GM19324 (cell line): ENCODE results near the gene ZNF598.

ENCODE experiments used
- ATAC-seq: cut with Tn5 transposase; IDR thresholded peaks from one replicate; pipeline ENCODE4 v1.9.1; 2021; ENCODE audit warnings: mild to moderate bottlenecking, moderate library complexity; ENCODE audit not compliant: unreplicated experiment, low FRiP score

The ZNF598 gene

DNA sequence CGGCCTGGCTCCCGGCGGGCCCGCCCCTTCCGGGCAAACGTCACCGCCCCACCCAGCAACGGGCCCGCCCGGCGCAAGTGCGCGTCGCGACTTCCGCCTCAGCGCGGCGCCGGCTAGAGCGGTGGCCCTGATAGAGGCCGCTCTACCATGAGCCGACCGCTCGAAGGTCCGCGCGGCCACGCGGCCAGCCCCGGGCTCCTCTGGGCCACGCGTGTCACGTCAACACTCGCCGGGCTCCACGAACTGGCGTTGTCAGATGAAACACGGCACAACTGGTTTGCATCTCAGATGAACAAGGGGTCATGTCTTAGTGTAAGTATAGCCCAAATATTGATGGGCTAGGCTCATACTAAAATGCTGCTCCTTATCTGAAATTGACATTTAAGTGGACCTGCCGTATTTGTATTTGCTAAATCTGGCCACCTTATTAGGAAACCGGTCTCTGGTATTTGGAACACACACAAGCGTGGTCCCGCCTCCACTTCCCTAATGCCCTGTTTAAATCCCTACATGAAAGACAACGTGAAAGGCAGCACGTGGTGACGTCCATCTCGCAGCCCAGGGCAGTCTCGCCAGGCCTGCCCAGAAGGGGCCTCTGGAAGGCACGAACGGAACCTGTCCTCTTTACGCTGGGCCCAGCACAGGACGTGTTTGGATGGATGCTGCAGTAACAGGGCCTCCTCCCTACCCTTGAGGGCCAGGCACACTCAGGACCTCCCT, at the start of gene ZNF598:
TSS of gene ZNF598 (minus strand) at position 31 of the 720 bp plus-strand sequence.
- peak; percentile 84 for ATAC-seq

DNA sequence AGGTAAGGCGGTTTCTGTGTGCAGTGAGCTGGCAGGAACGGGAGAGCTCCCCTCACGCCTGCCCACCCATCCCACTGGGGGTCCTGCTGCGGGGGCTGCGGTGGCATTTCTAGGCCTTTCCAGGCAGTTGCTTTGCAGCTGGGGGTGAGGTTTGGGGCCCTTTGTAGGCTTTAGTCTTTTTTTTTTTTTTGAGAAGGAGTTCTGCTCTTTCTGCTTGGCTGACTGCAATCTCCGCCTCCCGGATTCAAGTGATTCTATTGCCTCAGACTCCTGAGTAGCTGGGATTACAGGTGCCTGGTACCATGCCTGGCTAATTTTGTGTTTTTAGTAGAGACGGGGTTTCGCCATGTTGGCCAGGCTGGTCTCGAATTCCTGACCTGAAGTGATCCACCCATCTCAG, 49.3 kb upstream of the ZNF598 start:
- no peak for ATAC-seq

DNA sequence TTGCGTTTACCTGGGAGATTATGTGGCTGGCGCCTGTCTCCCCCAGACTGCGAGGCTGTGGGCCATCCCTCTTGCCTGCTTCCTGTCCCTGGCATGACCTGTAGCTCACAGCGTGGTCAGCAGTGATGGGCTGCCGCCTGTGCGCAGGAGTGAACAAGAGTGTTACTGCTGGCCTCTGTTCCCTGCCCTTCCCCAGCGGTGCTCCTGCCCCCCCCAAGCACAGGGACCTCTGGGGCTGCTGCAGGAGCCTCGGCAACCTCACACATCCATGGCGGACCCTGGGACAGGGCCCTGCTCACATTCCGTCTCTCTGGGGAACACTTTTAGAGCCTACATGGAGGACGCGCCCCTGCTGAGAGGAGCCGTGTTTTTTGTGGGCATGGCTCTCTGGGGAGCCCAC, 48.8 kb upstream of the ZNF598 start:
- ATAC-seq: no peak

- ATAC-seq: no peak
Measured at GRCh38 chr16:2057438-2057837, 47.8 kb upstream of the ZNF598 start.

DNA sequence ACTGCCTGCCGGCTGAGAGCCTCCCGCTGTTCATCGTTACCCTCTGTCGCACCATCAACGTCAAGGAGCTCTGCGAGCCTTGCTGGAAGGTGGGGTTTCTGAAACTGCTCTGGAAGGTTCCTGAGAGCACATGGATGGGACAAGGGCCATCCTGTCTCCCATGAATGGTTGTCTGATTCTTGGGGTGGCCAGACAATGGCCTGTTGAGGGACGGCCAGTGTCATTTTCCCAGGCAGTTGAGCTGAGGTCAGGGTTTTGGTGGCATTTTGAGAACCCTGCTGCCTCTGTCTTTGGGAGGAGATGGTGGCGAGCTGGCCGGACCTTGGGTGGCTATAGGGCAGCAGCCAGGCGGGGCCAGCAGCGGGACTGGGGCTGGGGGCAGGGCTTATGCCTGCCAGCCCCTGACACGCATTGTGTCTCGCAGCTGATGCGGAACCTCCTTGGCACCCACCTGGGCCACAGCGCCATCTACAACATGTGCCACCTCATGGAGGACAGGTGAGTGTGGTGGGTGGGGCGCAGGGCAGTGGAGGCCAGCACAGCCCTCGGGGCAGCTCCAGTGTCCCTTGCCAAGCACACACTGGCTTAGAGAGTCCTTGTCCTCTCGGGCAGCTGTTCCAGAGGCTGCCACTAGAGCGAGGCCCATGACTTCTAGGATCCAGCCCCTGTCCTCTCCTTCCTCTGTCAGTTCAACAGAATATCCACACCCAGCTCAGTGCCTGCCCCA, 47.2 kb upstream of the ZNF598 start:
- ATAC-seq: no peak

GRCh38 chr16:2056077-2056476, 46.5 kb upstream of the ZNF598 start:
- ATAC-seq: no peak

DNA sequence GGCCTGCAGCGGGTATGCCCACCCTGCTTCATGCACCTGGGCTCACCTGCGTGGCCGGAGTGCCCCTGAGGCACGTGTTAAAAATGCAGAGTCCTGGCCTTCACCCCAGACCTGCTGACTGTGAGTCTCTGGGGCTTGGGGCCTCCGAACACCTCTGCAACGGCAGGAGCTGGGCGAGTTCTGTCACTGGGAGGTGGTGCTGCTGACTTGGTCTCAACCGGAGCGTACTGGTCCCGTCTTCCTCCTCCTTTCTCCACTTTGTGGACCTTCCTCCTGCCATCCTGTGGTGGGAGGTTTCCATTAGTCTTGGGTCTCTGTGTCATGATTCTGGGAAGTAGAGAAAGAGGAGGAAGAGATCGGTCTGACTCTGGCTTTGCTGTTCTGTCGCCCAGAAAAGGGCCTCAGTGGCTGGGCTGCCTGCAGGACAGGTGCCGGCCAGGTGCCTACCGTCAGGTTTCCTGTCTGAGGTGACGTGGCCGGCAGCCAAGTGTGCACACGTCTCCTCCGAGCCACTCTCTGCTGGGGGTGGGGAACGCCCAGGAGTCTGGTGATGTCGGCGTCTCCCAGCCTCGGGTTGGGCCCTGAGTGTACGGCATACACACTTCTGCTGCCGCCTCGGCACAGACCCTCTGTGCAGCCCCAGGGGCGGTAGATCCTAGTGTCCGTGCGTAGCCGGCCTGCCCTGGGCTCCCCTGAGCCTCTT, 45.1 kb upstream of the ZNF598 start:
- no peak for ATAC-seq

GRCh38 chr16:2053897-2054296, 44.3 kb upstream of the ZNF598 start:
- ATAC-seq: no peak

- ATAC-seq: no peak
Measured at GRCh38 chr16:2053211-2053610, 43.6 kb upstream of the ZNF598 start.

GRCh38 chr16:2048116-2048543, 38.5 kb upstream of the ZNF598 start:
- peak; percentile 3 for ATAC-seq

DNA sequence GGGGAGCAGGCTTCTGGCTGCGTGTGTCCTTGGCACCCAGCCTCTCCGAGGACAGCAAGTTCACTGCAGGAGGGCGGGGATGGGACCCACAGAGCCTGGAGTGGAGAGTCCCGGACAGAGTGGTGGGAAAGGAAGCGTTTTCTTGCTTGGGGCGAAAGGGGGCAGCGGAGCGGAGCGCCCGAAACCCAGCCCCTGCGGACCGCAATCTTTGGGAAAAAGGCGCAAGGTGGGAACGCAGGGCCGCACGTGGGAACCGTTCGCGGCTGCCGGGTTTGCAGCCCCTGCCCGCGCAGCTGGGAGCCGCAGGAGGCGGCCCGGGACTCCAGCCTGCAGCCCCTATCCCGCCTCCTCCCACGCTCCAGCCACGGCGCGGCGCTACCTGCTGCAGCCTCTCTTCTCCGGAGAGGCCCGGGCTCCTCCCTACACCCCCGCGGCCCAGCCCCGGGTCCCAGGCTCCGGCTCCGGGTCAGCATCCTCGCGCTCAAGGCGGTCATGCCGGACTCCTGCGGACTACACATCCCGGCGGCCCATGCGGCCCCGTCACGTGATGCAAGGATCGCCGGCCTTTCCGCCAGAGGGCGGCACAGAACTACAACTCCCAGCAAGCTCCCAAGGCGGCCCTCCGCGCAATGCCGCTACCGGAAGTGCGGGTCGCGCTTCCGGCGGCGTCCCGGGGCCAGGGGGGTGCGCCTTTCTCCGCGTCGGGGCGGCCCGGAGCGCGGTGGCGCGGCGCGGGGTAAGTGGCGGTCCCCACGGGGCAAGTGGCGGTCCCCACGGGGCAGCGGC, 37.9 kb upstream of the ZNF598 start, which contains the start of the genes NTHL1 and TSC2:
TSS of gene NTHL1 (minus strand) at position 505 of the 786 bp plus-strand sequence. CDS start at position 494, 11 bp downstream.
TSS of gene TSC2 (plus strand) at position 656 of the 786 bp plus-strand sequence. CDS start 631 bp downstream, outside the sequence.
- peak; percentile 92 for ATAC-seq

- ATAC-seq: no peak
Measured at GRCh38 chr16:2046893-2047329, 37.3 kb upstream of the ZNF598 start.

- no peak for ATAC-seq
Measured at GRCh38 chr16:2045965-2046892, 36.6 kb upstream of the ZNF598 start.

DNA sequence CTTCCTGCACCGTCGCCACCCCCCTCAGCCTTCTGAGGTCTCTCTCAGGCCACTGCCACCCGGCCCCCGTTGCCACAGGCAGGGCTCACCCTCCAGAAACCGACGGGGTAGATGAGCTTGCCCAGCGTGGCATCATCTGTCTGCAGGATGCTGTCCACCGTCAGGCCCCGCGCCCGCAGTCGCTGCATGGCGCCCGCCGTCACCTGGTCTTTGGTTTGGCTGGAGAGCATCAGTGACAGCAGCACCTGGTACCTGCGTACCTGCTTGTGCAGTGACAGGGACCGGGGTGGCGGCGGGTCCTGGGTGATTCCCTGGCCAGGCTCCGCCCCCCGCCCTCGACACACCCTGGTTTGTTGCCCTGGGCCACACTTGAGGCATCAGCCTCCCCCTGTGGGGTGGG, 34.9 kb upstream of the ZNF598 start:
- no peak for ATAC-seq

DNA sequence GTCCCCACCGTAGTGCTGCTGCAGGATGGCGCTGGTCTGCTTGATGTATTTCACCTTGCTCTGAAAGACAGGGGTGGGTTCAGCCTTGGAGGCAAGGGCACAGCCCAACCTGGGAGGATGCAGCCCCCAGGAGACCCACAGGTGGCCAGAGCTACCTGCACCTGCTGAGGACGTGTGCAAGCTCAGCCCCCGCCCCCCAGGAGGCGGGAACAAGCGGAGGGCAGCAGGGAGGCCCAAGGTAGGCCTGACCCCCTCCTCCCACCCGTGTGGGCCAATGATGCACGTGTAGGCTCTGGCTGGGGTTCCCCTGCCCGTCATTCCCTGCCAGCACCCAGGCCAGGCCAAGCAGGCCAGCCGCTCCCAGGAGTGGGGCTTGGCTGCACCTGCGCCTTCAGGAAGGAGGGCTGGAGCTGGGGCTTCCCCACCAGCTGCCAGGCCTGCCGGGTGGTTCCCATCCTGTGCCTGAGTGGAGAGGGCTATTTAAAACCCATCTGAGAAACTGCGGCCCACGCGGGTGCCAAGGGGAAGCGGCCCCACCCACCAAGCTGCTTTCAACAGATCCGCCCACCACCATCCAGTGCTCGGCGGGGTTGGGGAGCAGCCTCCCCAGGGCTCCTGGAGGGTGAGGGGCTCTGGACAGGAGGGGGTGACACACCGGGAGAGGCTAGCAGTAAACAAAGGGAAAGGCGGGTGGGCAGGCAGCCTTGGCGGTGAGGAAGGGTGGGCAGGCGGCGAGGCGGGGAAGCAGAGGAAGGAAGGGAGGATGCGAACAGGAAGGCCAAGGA, 34.2 kb upstream of the ZNF598 start:
- no peak for ATAC-seq

- ATAC-seq: no peak
Measured at GRCh38 chr16:2042986-2043666, 33.5 kb upstream of the ZNF598 start.

DNA sequence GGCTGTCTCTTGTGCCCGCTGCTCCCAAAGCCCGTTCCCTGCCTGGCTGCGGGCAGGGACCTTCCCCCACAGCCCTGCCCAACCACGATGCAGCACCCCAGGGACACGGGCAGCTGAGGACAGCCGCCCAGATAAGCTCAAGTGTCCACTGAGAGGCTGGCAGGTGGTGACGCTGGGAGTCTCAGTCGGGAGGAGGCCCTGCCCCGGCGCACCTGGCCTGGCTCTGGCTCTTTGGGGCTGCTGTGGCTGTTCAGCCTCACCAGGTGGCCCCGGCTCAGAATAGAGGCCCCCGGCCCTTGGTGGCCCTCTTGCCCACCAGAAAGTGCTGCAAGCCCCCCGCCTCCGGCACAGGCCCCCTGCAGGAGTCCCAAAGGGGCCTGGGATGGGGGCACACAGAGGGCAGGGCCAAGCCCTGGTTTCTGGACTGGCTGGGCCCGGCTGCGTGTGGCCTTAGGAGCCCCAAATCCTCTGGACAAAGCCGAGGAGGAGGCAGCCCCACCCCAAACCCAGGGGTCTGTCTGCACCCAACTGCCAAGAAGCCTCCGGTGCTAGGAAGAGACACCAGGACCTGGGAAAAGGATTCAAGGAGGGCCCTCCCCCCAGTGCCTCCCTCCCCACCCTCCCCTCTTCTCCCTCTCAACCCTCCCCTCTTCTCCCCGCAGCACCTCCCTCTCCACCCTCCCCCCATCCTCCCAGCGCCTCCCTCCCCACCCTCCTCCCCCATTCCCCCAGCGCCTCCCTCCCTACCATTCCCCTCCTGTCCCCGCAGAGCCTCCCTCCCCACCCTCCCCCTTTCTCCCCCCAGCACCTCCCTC, 32.8 kb upstream of the ZNF598 start:
- no peak for ATAC-seq
